Dermis microvascular lymphatic vessel endothelial cell (primary cell): ENCODE data around the gene PDGFRB. TPM values are rescaled to one million over a fixed set of nuclear protein-coding genes. Genes with fewer than 3 reads are reported as not detected.
A peak's percentile ranks its signal among the peaks of the same experiment; 100 is the strongest.
"Not testable (repeated sequence)": the region's sequence is repeated elsewhere in the genome, so short reads cannot be mapped to it uniquely, and the experiment has no call there.

Experiments used
- DNase-seq, 2 donors: peaks; one replicate each; pipeline versions ENCODE4 v3.0.0 to v3.0.0-alpha.2; 2010; ENCODE audit warnings: low read depth in 2 of 2
- total RNA-seq: library from RNA; depleted of rRNA; stranded (reverse); fragments of >200 nt; gene quantifications from 2 replicates; pipeline ENCODE4 v1.2.1, GENCODE V29; 2014

Gene PDGFRB
- total RNA-seq, 1 donor from 2014 or later: 5.0 TPM

- not testable (repeated sequence) for DNase-seq
These were observed 70.9 kb downstream of the PDGFRB start for GRCh38 chr5:150084754-150085153.

DNA sequence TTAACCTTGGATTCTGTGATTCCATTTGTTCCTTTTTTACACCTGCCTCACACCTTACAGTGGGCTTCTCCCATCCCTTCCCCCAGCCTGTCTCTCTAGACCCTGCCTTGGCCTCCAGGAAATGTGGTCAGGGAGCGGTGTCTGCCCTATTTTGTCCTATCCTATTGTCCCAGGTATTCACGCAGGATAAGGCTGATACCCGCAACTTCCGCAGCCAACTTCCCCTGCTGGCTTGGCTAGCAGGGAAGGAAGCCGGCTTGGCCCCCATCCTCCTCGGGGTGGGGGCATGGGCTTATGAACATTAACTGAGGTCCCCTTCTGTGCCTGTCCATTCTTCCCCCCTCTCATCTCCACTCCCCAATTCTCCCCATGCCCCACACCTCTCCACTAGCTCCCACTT, 72.8 kb downstream of the PDGFRB start:
- peak; percentile 22 to 44 for DNase-seq

DNA sequence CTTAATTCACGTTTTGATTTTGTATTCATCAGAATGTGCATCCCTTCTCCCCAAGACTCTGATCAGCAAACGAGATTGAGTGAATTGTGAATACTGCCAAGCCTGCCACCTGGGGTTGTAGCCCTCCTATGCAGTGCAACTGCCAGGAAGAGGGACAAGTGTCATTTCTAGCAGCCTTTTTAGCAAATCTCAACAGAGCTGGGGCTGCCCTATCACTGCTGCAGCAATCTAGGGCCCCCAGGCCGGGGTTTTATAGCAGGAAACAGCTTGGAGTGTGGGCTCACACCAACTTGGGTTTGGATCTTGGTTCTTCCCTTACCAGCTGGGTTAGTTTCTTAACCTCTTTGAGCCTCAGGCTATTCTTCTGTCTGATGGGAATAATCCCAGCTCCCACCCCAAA, 73.3 kb downstream of the PDGFRB start:
- no peak for DNase-seq

GRCh38 chr5:150081541-150082283, 73.9 kb downstream of the PDGFRB start:
- DNase-seq: peak; percentile 9 to 72

- DNase-seq: no peak
These were observed 74.8 kb downstream of the PDGFRB start for GRCh38 chr5:150080696-150081435.

DNA sequence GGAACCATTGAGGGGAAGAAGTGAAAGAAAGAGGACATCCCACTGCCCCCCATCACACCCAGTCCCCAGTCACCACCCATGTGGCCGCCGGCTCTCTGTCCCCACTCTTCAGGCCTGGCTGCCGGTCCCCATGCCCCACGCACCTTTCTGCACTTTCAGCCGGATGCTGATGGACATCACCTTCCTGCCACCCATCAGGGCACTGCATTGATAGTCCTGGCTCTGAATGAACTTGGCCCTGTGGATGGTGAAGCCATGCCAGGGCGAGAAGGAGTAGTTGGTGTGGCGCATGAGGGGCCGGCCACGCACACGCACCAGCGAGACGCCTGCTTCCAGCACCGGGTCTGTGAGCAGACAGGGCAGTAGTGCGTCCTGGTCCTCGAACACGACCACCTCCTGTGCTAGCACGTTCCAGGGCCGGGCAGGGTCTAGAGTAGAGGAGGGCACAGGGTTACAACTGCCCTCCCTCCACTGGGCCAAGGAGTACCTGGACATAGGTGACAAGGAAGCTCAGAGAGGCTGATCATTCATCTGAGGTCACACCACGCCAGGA, 75.7 kb downstream of the PDGFRB start:
- no peak for DNase-seq

- no peak for DNase-seq
These were observed 76.6 kb downstream of the PDGFRB start for GRCh38 chr5:150078802-150079689.

- no peak for DNase-seq
These were observed 77.4 kb downstream of the PDGFRB start for GRCh38 chr5:150077996-150078801.

- DNase-seq: no peak
These were observed 78.6 kb downstream of the PDGFRB start for GRCh38 chr5:150077060-150077459.

DNA sequence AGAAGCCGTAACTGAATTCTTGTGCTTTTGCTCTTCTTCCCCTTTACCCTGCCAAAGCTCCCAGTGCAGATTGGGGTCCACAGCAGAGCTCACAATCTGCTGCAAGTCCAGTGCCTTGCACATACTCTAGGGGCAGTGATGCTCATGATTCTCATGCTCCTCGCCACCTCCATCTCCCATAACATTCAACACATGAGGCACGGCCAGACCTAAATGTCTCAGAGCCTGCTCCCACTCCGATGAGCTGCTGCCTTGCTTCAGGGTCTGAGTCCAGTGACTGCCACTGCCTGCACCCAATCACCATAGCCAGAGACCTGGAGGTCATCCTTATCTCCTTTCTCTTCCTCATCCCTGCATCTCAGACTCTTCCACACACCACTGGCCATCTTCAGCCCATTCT, 79.8 kb downstream of the PDGFRB start:
- no peak for DNase-seq

DNA sequence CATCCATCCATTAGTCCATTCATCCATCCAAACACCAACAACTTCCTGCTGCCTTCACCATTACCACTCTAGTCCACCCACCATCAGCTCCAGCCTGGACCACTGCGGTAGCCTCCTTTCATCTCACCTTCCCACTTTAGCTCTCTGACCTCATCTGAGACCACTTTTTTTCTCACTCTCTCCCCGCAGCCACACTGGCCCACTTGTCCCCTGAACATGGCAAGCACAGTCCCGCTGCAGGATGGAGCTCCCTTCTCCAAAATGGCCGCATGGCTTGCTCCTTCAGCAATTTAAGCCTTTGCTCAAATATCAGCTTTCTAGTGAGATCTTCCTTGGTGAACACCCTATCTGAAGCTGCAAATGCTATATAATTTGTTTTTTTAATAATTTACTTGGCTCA, 80.4 kb downstream of the PDGFRB start:
- DNase-seq: no peak

- no peak for DNase-seq
These were observed 82.0 kb downstream of the PDGFRB start for GRCh38 chr5:150073677-150074076.

DNA sequence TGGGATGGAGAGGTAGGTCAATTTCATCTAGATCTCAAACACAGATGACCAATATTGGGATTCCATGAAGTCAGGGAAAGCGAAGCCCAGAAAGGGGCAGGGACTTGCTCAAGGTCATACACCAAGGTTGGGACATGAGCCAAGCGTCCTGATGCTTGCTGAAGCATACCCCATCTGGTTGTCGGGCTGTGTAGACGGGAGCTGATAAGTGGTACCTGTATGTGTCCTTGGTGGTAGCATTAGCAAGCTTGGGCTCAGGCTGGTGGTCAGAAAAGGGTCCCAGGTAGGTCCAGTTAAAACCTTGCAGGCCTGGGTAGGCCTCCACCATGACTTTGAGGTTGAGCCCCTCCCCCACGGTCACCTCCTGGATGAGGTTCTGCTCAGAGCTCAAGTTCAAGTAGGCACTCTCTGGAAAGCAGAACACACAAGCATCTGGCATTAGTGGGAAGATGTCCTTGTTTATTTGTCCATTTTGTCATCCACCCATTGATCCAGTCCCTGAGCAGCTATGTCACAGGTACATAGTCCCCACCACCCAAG, 82.5 kb downstream of the PDGFRB start:
- no peak for DNase-seq

- DNase-seq: no peak
These were observed 84.8 kb downstream of the PDGFRB start for GRCh38 chr5:150070821-150071220.

DNA sequence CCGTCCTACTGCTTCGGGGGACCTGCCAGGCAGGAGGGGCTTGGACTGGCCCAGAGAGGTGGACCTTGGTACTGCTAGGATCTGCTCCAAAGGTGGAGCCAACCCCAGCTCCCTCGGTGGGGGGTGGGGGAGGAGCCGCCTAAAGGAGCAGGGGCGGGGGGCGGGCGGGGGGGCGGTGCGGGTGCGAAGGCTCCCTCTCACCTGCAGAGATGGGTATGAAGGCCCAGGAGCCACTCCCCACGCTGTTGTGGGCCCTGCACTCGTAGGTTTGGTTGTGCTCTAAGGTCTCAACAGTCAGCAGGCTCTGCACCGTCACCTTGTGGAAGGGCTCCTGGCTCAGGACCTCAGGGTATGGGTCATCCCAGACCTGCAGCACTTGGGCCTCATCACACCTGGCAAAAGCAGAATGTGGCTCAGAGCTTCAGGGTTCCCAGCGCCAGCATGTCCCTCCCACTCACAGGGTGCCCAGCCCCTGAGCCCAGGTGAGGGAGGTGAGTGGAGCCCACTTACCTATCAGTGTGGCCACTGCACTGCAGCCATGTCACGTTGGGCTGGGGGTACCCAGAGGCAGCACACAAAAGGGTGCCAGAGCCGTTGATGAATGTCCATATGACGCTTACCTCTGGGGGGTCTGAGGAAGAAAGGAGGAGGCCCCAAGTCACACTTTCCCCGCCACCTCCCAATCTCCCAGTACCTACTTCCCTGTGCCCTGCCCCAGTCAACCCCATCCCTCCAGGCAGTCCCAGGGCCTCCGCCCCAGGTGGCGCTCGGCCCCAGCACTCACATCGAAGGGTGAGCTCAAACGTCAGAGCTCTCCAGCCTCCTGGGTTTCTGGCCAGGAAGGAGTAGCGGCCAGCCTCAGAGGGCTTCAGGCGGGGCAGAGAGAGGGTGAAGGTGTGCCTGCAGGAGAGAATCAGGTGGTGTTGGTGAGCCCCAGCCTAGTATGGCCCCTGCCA, 85.7 kb downstream of the PDGFRB start:
- DNase-seq: no peak

DNA sequence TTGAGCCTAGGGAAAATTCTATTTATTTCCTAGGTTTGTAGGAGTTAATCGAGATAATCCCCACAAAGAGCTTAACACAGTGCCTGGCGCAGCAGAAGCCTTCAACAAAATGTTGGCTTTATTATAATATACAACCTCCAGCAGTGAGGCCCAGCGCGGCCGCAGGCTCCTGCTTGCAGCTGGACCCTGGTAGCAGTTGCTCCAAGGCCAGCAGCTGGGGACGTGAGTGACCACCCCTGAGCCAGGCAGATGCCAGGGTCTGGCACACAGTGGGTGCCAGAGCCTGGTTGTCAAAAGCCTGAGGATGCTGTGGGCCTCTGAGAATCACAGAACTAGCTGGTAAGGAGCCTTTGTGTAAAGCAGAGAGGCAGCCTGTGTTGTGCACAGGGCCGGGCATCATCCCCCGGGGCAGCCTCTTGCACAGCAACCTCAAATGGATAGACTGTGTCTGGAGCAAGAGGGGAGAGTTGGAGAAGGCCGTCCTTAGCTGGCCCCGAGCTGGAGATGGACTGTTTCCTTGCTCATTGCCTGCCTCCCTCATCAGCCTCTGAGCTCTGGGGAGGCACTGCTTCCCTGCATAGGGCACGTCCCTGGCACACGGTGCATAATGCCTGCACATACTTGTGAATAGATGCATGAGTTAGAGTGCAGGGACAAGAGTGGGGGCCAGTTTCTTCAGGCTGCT, 86.5 kb downstream of the PDGFRB start:
- no peak for DNase-seq

DNA sequence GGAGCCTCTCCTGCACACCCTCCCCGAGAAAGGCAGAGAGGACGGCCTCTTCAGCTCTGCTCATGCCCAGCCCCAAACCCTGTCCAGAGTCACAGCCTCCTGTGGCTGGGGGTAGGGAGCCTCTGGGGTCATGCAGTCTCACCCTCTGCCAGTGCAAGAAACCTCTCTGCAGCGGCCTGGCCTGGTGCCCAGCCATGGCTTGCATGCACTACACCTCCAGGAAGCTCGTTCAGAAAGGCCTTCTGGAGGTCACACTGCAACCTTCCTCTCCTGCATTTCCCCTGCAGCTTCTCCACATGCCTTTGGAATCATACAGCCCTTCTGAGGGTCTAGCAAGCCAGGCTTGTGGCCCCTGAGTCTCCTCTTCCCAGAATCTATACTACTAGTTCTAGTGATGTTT, 87.2 kb downstream of the PDGFRB start:
- peak; percentile 17 to 71 for DNase-seq

- DNase-seq: no peak
These were observed 87.6 kb downstream of the PDGFRB start for GRCh38 chr5:150068071-150068470.
